Activated CD4-positive, CD25-positive, alpha-beta regulatory T cell (primary cell): ENCODE results near the gene TNNT3.
A peak's percentile ranks its signal among the peaks of the same experiment; 100 is the strongest.
"Not testable (repeated sequence)": the region's sequence is repeated elsewhere in the genome, so short reads cannot be mapped to it uniquely, and the experiment has no call there.

Experiments
- DNase-seq, 4 experiments: peaks; one replicate each; lab custom pipeline; 2025; lab: John Stamatoyannopoulos, UW

The TNNT3 gene

DNA sequence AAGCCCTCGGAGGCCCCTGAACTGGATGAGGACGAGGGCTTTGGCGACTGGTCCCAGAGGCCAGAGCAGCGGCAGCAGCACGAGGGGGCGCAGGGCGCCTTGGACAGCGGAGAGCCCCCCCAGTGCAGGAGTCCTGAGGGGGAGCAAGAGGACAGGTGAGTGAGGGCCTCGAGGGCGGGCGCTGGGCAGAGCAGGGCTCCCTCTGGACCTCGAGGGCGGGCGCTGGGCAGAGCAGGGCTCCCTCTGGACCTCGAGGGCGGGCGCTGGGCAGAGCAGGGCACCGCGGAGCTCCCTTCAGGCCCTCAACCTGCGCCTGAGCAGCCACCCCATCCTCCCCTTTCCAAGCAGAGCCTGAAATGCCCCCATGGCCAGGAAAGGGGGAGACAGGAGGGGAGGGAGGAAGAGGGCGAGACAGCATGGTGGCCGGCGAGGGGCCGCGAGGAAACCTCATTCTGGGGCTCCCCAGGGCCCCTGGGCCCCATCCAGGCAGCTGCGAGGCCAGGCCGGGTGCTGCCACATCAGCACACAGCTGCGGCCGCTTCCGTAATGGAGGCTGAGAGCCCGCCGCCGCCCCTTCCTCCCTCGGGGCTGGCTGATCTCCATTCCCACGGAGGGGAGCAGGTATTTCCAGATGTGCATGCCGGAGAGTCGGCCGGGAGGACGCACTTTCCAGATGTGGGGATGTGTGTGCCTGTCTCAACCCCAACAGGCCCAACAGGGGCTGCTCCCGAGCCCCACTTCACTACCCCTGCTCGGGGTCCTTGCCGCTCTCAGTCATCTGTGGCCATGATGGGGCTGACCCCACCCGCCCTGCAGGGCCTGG lies 37.9 kb upstream of the TNNT3 start:
- DNase-seq, result no peak

DNA sequence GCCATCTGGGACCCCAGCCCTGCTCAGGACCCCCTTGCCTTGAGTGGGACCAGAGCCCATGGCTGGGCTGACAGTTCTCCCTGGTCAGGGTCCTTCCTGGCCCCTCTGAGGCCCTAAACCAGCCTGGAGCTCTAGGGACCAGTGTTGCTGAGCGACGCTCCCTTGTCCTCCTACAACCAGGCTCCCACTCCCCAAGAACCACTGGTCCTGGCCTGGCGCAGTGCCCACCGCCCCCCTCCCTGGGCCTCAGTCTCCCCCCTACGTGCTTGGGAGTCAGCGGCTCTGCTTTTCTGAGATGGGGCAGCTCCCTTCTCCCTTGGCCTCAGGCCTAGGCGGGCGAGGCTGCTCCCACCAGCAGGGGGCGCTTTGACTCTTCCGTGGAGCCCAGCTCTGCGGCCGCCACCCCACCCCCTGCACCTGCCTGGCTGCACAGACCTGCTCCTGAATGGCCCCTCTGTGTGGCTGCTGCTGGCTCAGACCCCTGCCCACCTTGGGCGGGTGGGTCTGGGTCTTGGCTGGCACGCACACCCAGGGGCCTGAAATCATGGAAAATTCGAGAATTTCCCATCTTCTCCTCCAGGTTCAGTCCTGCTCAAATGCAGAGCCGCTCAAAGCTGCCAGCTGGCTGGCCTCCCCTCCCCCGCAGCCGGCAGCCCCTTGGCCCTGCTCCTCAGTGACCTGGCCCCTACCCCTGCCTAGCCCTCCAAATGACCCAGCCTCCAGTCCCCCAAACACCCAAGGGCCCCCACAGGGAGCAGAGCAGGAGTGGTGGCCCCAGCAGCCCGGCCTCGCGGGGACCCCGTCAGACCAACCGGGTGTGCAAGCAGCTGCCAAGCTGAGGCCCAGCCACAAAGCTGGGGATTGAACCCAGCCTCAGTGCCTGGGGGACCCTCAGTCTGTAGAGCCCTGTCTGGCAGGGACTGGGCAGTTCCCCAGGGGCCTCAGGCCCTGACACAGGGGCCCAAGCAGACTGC lies 37.0 kb upstream of the TNNT3 start:
- DNase-seq, result peak; percentile 63 to 73 (median 69)

DNA sequence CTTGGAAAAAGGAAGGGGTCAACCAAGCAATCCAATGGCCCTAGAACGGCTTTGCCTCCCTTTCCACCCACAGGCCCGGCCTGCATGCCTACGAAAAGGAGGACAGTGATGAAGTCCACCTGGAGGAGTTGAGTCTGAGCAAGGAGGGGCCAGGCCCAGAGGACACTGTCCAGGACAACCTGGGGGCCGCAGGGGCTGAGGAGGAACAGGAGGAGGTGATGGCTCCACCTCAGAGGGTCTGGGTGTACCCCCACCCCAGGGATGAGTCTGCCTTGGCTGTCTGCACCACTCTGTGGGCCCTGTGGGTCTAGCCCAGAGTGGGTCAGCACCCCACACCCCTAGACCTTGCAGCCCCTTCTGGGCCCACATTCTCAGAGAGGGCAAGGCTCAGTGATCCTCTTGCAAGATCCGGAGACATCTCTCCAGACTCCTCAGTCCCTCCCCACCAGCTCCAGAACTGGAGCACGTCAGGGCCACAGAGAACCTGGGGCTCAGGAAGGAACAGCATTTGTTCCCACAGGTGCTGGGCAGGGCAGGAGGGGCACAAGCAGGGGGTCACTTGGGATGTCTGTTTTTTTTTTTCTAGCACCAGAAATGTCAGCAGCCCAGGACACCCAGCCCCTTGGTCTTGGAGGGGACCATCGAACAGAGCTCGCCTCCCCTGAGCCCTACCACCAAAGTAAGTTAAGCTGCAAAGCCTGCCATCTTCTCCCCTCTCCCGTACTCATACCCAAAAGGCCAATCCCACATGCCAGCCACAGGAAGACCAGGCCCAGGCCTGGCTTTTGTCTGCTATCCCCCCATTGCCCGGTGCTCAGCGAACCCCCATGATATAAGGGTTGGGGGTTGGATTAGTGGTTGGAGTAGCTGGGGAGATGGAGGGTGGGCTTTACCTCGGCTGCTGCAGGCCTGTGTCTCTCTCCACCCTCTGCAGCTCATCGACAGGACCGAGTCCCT lies 35.9 kb upstream of the TNNT3 start:
- DNase-seq, result no peak

DNA sequence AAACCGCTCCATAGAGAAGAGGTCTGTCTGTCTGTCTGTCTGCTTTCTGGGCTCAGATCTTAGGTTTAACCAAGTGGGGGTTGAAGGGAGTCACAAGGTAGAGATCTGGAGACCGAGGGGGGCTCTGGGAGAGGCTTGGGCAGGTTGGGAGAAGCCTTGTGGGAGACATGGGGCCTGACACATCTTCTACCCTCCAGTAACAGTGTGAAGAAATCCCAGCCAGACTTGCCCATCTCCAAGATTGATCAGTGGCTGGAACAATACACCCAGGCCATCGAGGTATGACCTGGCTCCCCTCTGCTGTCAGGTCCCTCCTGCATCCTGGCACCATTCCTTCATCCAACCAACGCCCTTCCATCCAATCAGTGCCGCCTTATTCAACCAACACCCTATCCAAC lies 35.2 kb upstream of the TNNT3 start:
- DNase-seq, result no peak

DNA sequence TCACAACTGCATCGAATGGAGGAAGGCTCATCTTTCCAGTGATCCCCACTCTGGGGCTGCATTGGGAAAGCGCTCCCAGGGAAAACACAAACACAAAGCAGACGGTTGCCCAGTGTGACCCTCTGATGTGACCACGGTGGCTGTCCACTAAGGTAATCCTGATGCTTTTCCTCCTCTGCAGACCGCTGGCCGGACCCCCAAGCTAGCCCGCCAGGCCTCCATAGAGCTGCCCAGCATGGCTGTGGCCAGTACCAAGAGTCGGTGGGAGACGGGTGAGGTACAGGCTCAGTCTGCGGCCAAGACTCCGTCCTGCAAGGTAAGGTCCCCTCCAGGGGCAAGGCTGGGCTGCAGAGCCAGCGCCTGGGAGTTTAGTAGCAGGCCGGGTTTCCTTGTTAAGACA lies 33.0 kb upstream of the TNNT3 start:
- not testable (repeated sequence) for DNase-seq

DNA sequence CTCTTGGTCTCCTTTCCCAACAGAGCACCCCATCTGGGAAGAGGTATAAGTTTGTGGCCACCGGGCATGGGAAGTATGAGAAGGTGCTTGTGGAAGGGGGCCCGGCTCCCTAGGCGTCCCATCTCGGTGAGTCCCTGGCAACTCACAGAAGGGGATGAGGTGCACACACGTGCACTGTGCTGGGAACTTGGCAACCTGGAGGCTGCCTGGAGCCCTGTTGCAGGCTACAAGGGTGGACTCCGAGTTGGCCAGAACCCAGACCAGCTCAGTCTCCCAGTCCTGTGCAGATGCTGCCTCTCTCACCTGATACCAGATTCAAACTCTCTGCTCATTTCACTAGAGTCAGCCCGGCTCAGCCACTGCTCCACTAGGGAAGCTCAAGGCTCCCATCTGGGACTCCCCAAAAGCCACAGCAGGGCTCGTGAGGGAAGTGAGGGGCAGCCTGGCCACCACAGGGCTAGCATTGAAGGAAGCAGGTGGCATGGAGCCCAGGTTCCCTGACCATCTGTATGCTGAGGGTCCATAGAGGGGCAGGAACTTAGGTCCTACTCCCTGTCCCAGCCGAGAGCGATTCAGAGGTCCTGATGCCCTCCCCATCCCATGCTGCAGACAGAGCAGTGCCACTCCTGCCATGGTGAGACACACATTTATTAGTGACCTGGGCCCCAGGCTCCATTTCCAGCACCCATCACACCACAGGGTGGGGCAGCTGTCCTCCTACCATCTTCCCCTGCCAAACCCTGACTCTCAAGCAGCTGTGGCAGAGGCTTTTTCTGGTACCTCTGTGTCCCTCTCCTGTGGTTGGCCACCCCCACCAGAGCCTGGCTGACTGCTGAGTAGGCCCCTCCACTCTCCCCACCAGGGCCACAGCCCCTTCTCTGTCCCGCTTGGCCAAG lies 31.8 kb upstream of the TNNT3 start:
- DNase-seq, result no peak

DNA sequence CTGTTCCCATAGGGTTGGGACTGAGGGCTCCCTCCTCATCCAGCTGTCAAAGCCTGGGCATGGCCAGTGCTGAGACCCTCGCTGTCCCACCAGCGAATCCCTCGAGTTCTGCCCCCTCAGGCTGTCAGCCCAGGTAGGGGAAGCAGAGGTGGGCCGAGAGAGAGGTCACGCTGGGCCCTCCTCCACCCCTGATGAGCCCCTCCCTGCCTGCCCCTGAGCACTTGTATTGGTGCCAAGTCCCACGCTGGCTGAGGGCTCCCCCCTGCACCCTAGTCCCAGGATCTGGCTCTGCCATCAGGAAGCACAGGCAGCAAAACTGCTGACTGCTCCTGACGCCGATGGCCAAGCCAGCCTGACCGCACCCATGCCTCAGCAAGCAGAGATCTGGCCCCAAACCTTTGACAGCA lies 31.2 kb upstream of the TNNT3 start:
- DNase-seq, result no peak

DNA sequence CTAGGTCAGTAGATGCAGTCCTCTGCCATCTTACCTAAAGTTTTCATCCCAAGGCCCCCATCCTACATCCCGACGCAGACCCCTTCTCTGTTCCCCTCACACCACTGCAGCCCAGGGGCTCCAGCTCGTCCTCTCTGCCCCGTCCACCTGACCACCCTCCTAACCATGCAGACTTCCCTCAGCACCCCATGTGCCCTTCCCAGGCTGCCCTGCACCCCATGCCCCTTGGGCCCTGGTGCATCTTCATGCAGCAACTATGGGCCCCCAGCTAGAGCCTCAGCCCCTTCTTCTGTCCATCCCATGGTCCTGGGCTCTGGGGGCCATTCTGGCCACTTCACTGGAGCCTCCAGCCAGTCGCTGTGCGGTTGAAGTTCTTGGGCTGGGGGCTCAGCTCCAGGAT lies 30.7 kb upstream of the TNNT3 start:
- no peak for DNase-seq

DNA sequence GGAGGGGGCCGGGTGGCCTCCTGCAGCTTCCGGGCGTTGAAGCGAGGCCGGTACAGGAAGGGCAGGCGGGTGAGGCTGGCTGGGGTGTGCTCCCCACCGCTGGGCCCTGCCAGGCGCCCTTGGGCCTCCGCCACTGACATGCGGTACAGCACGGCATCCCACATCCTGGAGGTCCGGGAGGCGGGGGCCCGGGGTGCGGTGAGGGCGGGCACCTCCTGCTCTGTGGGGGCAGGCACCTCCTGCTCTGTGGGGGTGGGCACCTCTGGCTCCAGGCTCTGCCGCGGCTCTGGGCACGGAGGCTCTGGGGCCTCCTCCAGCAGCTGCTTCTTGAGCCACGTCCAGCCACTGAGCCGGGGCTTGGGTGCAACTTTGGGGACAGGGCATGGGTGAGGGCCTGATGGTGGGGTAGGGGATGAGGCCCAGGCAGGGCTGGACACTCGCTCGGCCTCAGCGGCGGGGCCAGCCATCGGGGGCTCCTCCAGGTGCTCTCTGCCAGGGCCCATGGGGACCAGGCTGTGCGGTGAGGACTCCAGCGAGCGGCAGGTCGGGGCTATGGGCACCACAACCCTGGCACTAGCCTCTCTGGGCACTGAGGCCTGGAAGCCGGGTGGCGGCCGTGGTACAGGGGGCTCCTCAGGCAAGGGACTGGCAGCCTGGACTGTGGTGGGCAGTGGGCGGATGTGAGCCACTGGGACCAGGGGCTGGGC lies 30.1 kb upstream of the TNNT3 start:
- peak in 2 of 4 experiments; percentile 66 for DNase-seq

DNA sequence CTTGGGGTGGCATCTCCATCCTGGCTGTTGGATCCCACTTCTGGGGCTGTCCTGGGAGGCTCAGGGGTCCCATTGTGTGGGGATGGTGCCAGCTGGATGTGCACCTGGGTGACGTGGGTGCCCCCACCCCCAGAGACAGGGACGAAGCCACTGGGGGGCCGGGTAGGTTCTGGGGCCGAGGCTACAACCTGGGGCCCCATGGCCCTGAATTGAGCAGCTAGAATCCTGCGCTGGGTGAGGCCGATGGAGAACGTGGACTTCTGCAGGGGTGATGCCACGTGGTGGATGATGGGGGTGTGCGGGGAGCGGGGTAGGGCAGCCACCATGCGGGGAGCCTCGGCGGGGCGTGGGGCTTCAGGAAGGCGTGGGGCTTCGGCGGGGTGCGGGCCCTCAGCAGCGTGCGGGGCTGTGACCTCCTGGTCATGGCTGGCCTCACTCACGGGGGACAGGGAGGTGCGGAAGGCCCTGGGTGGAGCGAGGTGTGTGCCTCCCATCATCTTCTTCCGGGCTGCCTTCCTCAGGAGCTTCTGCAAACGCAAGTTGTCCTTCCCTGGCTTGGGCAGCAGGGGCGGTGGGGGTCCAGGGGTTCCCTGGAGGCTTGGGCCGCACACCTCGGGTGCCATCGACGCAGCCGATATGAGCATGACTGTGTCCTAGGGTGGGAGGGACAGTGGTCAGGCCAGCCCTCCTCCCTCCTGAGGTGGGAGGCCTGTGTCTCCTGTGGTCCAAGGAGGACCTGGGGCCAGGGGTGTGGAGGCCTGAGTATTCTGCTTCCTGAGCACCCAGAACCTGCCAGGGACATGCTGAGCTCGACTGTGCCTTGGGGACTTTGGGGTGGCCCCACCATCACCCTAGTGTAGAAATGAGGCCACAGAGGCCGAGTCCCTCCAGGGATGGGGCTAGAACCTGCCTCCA lies 29.3 kb upstream of the TNNT3 start:
- no peak for DNase-seq

DNA sequence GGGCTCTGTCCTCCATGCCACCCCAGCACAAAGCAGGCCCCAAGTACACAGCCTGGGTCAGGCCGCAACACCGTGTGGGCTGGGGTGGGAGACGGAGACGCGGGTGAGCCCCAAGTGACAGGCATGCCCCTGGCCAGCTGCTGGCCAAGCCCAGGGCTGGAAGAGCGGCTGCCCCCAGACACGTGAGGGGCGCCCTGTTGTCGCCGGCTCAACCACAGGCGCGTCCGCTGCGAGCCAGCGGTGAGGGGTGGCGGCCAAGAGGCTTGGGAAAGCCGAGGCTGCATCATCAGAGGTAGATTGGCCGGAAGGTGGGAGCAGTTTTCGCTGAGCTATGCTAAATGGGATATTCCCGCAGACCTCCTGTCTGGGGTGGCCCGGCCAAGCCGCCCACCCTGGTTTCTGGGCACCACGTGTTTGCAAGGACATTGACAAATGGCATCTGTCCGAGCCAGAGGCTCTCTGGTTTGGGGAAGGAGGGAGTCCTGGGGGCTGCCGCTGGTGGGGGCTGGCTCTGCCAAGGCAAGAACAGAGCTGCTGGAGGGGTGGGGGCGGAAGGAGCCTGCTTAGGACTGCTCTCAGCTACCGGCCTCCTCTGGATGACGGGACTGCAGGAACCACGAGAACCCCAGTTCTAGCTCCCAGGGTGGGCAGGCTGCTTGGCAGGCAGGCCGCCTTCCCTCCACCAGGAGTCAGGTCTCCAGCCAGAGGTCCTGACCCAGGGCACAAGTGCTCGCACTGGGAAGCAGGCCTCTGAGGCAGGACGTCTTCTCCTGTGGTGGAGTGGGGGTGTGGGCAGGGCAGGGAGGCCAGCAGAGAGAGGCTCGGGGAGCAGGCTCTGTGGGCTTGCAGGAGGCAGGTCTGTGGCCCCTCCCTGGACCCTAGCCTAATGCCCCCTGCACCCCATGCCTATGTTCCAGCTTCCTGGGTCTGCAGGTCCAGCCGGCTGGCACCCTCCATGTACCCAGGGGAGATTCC lies 28.4 kb upstream of the TNNT3 start:
- DNase-seq, result no peak

DNA sequence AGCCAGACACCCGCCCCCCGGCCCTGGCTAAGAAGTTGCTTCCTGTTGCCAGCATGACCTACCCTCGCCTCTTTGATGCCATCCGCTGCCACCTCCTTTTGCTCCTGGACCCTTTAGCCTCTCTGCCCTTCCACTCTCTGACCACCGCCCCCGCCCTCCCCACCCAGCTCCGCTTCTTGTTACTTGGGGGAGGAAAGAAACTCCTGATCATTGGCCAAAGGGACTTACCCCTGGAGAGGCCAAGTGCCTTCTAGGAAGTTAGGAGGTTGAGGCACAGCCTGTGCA lies 27.7 kb upstream of the TNNT3 start, which contains the start of gene PRR33:
PRR33 (minus strand) TSS at position 65 of the 285 bp plus-strand sequence. CDS start 1,311 bp downstream, outside the sequence.
- DNase-seq, result no peak

DNA sequence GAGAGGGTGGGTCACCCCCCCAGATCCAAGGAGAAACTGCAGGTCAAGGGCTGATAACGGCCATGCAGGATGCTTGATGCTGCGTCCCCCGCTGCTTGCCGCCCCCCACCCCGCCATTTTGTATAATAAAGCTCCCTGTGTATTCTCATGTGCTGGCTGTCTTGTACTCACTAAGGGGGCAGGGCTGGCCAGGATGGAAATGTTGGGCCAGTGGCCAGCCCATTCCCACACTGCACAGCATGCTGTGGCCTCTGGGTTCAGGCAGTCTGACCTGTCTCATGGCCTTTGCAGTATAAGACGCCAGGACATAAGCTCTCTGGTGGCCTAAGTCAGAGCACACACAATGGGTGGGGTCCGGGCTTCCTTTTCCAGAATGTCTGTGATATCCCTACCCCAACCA lies 27.4 kb upstream of the TNNT3 start:
- no peak for DNase-seq

DNA sequence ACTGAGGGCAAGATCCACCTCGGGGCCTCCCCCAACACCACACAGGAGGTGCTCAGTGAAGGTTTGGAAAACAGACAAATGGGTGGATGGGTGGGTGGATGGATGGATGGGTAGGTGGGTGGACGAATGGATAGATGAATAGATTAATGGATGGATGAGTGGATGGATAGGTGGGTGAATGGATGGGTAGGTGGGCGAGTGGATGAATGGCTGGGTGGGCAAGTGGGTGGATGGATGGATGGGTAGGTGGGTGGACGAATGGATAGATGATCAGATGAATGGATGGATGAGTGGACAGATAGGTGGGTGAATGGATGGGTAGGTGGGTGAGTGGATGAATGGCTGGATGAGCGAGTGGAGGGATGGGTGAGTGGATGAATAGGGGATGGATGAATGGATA lies 26.9 kb upstream of the TNNT3 start:
- DNase-seq, result no peak

DNA sequence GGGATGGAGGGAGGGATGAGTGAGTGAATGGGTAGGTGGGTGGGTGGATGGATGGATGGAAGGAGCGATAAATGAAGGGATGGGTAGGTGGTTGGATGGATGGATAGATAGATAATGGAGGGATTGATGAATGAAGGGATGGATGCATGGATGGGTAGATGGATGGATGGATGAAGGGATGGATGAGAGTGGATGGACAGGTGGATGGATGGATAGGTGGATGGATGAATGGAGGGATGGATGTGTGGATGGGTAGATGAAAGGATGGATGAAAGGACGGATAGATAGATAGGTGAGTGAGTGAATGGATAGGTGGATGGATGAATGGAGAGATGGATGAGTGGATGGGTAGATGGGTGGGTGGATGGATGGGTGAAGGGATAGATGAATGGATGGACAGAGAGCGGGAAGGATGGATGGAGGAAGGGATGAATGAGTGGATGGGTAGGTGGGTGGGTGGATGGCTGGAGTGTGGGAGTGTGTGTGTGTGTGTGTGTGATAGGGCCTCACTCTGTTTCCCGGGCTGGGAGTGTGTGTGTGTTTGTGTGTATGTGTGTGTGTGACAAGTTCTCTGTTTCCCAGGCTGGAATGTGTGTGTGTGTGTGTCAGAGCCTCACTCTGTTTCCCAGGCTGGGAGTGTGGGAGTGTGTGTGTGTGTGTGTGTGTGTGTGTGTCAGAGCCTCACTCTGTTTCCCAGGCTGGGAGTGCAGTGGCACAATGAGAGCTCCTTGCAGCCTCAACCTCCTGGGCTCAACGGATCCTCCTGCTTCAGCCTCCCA lies 25.7 kb upstream of the TNNT3 start:
- DNase-seq, result no peak

DNA sequence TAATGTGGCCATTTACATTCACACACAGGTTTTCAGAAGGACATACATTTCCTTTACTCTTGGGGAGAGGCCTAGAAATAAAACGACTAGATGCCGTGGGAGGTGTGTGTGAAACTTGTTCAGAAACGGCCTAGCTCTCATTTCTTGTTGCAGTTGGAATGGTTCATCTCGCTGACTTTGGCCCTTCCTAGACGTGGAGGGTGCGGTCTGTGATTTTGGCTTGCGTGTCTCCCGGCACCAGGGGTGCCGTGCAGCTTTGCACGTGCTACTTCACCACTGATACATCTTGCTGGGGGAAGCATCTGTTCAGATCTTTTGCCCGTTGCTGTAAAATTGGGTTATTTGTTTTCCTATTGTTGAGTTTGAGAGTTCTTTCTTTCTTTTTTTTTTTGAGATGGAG lies 24.7 kb upstream of the TNNT3 start:
- DNase-seq, result no peak

DNA sequence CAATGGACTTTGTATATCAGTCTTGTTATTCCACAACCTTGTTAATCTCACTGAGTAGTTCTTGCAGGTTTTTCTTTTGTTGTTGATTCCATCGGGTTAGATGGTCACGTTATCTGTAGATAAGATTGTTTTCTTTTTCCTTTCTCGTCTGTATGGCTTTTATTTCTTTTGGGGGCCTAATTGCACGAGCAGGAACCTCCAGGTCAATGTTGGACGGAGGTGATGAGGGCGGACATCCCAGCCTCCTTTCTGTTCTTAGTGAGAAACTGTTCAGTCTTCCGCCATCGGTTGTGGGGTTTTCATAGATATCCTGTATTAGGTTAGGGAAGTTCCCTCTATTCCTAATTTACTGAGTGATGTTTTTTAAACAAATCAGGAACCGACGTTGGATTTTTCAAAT lies 23.0 kb upstream of the TNNT3 start:
- no peak for DNase-seq
